A673 (cell line): Measurements from ENCODE around the gene S100A7A. TPM values are rescaled to one million over a fixed set of nuclear protein-coding genes. Genes with fewer than 3 reads are reported as not detected.

ENCODE experiments used
- BruUV-seq: library from RNA; stranded (reverse); fragments of 400-500 nt; replicated peaks from 2 replicates; lab custom pipeline; 2021; lab: Mats Ljungman, UMichigan
- CTCF ChIA-PET: fragments of 300-600 bp; sonication (Branson Sonifier 250); formaldehyde crosslinking; loops from one replicate; lab custom pipeline; 2022; ENCODE audit warnings: antibody characterized with exemption; lab: Charles Lee
- POLR2A ChIA-PET: fragments of 300-600 bp; sonication (Branson Sonifier 250); formaldehyde crosslinking; loops from one replicate; lab custom pipeline; 2022; ENCODE audit warnings: antibody characterized with exemption; ENCODE audit not compliant: low non-redundant PET; lab: Charles Lee
- DNase-seq: peaks from one replicate; pipeline ENCODE4 v3.0.0-alpha.2; 2015; ENCODE audit warnings: low spot score
- H3K27ac ChIP-seq: fragments of 200-600 bp; sonication (generic); 2 replicates; pipeline ENCODE4 v1.5.1; 2016; ENCODE audit warnings: mixed run types, low read depth, mild to moderate bottlenecking, mixed read lengths, antibody characterized with exemption, low read length; ENCODE audit not compliant: poor library complexity, severe bottlenecking
- H3K27me3 ChIP-seq: fragments of 200-600 bp; sonication (generic); replicated peaks from 2 replicates; pipeline ENCODE4 v1.6.1; 2017; ENCODE audit warnings: mixed run types, low read depth, mild to moderate bottlenecking, mixed read lengths, antibody characterized with exemption, low read length; ENCODE audit not compliant: insufficient read depth, poor library complexity
- H3K36me3 ChIP-seq: fragments of 200-600 bp; sonication (generic); 2 replicates; pipeline ENCODE4 v1.6.1; 2016; ENCODE audit warnings: mixed run types, mild to moderate bottlenecking, mixed read lengths, antibody characterized with exemption, low read length; ENCODE audit not compliant: insufficient read depth, poor library complexity, severe bottlenecking
- H3K4me1 ChIP-seq: fragments of 200-600 bp; sonication (generic); 2 replicates; pipeline ENCODE4 v1.6.1; 2017; ENCODE audit warnings: mixed run types, mild to moderate bottlenecking, mixed read lengths, antibody characterized with exemption, low read length; ENCODE audit not compliant: insufficient read depth, poor library complexity, severe bottlenecking
- H3K4me3 ChIP-seq: fragments of 200-600 bp; sonication (generic); 2 replicates; pipeline ENCODE4 v1.5.1; 2016; ENCODE audit warnings: low read depth, mixed run types, mild to moderate bottlenecking, mixed read lengths, low read length; ENCODE audit not compliant: poor library complexity, severe bottlenecking
- H3K9me3 ChIP-seq: fragments of 200-600 bp; sonication (generic); 2 replicates; pipeline ENCODE4 v1.6.1; 2016; ENCODE audit warnings: mixed run types, low read depth, mild to moderate bottlenecking, mixed read lengths, antibody characterized with exemption, low read length; ENCODE audit not compliant: poor library complexity, severe bottlenecking
- CTCF ChIP-seq: fragments of 300-800, 200-600 bp; sonication (generic); conservative IDR thresholded peaks from 2 replicates; pipeline ENCODE4 v1.5.1; 2017; ENCODE audit warnings: low read depth, mild to moderate bottlenecking, antibody characterized with exemption, low read length, moderate library complexity, mixed read lengths
- EZH2 ChIP-seq: fragments of 200-600 bp; sonication (generic); IDR thresholded peaks from 2 replicates; pipeline ENCODE4 v1.6.1; 2017; ENCODE audit warnings: borderline replicate concordance, low read depth, mild to moderate bottlenecking, mixed read lengths, antibody characterized with exemption, low read length; ENCODE audit not compliant: poor library complexity, severe bottlenecking
- intact Hi-C: fragments of 100-400 bp; cut with micrococcal nuclease; formaldehyde crosslinking; loops from one replicate; pipeline ENCODE4 v1.10.0; 2022; ENCODE audit not compliant: unreplicated experiment
- total RNA-seq: library from RNA; stranded (reverse); gene quantifications from 2 replicates; pipeline ENCODE4 v1.2.3, GENCODE V29; 2021

The S100A7A gene
- total RNA-seq, 1 experiment from 2014 or later: not detected

- Histone ChIP-seq H3K27me3 (peaks cover 73% of the 10 kb centered on the region), H3K4me3 (no peak overlapping the region), H3K4me1 (no peaks in the 10 kb centered on the region), H3K27ac (no peak overlapping the region), H3K36me3 (no peaks in the 10 kb centered on the region), H3K9me3 (no peaks in the 10 kb centered on the region)
- CTCF ChIA-PET: no interaction called here
- no peak for DNase-seq
- no TSS peak for BruUV-seq
- POLR2A ChIA-PET: no interaction called here
- intact Hi-C loops: no loop called here
- TF ChIP-seq EZH2 (no peak), CTCF (no peak)
These were observed 23.5 kb upstream of the S100A7A start for GRCh38 chr1:153392822-153393221.

- BruUV-seq: no TSS peak
- H3K4me3 ChIP-seq: no peak overlapping the region
- TF ChIP-seq EZH2: no peak
- no peak for TF ChIP-seq CTCF
- H3K9me3 ChIP-seq: no peaks in the 10 kb centered on the region
- intact Hi-C loops: no loop called here
- CTCF ChIA-PET: no interaction called here
- no peaks in the 10 kb centered on the region for H3K36me3 ChIP-seq
- H3K4me1 ChIP-seq: no peaks in the 10 kb centered on the region
- POLR2A ChIA-PET: no interaction called here
- no peak for DNase-seq
- no peak overlapping the region for H3K27ac ChIP-seq
- peaks cover 72% of the 10 kb centered on the region for H3K27me3 ChIP-seq
These were observed 22.4 kb upstream of the S100A7A start for GRCh38 chr1:153393926-153394325.

- Histone ChIP-seq H3K4me3 (no peak overlapping the region), H3K36me3 (no peaks in the 10 kb centered on the region), H3K27me3 (peaks cover 72% of the 10 kb centered on the region), H3K9me3 (no peaks in the 10 kb centered on the region), H3K27ac (no peak overlapping the region), H3K4me1 (no peaks in the 10 kb centered on the region)
- CTCF ChIA-PET: no interaction called here
- no TSS peak for BruUV-seq
- intact Hi-C loops: no loop called here
- DNase-seq: no peak
- POLR2A ChIA-PET: no interaction called here
- TF ChIP-seq EZH2 (no peak), CTCF (no peak)
These were observed 21.9 kb upstream of the S100A7A start for GRCh38 chr1:153394391-153394790.
